ENCODE data around the gene CHD2.
"Not testable (repeated sequence)": the region's sequence is repeated elsewhere in the genome, so short reads cannot be mapped to it uniquely, and the experiment has no call there.

The CHD2 gene

GRCh38 chr15:92906563-92907081, 6.5 kb downstream of the CHD2 start:
- peak; percentile 65 for DNase-seq

GRCh38 chr15:92907229-92907628, 7.1 kb downstream of the CHD2 start:
- no peak for DNase-seq

GRCh38 chr15:92907896-92908712, 8.0 kb downstream of the CHD2 start:
- DNase-seq: peak; percentile 60

GRCh38 chr15:92908713-92909057, 8.6 kb downstream of the CHD2 start:
- no peak for DNase-seq

- no peak for DNase-seq
Measured at GRCh38 chr15:92909136-92909781, 9.1 kb downstream of the CHD2 start.

- DNase-seq: no peak
Measured at GRCh38 chr15:92910451-92910850, 10.3 kb downstream of the CHD2 start.

- no peak for DNase-seq
Measured at GRCh38 chr15:92914103-92914499, 14.0 kb downstream of the CHD2 start.

GRCh38 chr15:92914768-92915221, 14.7 kb downstream of the CHD2 start:
- no peak for DNase-seq

- no peak for DNase-seq
Measured at GRCh38 chr15:92915766-92916435, 15.8 kb downstream of the CHD2 start.

GRCh38 chr15:92917598-92918407, 17.7 kb downstream of the CHD2 start:
- peak; percentile 97 for DNase-seq

GRCh38 chr15:92918881-92919280, 18.8 kb downstream of the CHD2 start:
- DNase-seq: not testable (repeated sequence)

GRCh38 chr15:92920595-92921161, 20.6 kb downstream of the CHD2 start:
- no peak for DNase-seq

GRCh38 chr15:92921215-92922131, 21.3 kb downstream of the CHD2 start:
- no peak for DNase-seq

- DNase-seq: no peak
Measured at GRCh38 chr15:92922418-92923002, 22.4 kb downstream of the CHD2 start.

GRCh38 chr15:92924216-92924615, 24.1 kb downstream of the CHD2 start:
- DNase-seq: no peak

- DNase-seq: no peak
Measured at GRCh38 chr15:92925454-92925853, 25.3 kb downstream of the CHD2 start.

GRCh38 chr15:92928225-92928750, 28.2 kb downstream of the CHD2 start:
- DNase-seq: no peak

- no peak for DNase-seq
Measured at GRCh38 chr15:92929002-92929401, 28.9 kb downstream of the CHD2 start.

- no peak for DNase-seq
Measured at GRCh38 chr15:92930054-92930621, 30.0 kb downstream of the CHD2 start.

- no peak for DNase-seq
Measured at GRCh38 chr15:92930776-92931175, 30.7 kb downstream of the CHD2 start.
